KBM-7 (cell line): Measurements from ENCODE around the gene RPL13.
"Not testable (repeated sequence)": the region's sequence is repeated elsewhere in the genome, so short reads cannot be mapped to it uniquely, and the experiment has no call there.

Source experiments
- DNase-seq: peaks from one replicate; pipeline ENCODE4 v3.0.0-alpha.2; 2015
- in situ Hi-C: fragments of 300-500 bp; cut with MboI; formaldehyde crosslinking; loops from 2 replicates; pipeline ENCODE4 v1.14.3; 2020; ENCODE audit warnings: low sequenced_read_pairs, low pct_unique_long_range_greater_than_20kb, mixed read lengths

Gene RPL13

DNA sequence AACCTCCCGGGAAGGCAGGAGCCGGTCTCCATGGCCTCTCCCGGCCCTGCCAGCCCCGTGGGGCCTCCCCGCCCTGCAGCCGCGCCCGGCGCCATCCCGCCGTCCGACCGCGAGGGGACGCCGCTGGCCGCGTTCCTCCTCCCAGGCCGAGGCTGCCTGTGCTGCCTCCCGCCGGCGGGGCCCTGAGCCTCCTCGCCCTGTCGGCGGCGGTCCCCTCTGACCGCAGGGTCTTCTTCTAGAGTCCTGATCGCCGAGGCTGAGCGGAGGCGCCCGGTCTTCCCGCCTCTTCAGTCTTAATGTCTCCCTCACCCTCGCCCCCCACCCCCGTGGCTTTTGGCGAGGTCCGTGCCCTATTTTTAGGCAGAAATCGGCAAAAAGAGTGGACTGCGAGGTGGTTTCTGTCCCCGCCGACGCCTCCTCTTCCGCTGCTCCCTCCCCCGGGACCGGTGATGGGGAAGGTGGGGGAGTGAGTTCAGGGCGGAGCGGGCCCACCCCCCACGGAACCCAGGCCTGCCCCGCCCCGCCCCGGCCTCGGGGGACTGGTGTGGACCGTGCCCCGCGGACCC lies 14.3 kb downstream of the RPL13 start:
- DNase-seq: peak; percentile 87
- in situ Hi-C loops: no loop called here

DNA sequence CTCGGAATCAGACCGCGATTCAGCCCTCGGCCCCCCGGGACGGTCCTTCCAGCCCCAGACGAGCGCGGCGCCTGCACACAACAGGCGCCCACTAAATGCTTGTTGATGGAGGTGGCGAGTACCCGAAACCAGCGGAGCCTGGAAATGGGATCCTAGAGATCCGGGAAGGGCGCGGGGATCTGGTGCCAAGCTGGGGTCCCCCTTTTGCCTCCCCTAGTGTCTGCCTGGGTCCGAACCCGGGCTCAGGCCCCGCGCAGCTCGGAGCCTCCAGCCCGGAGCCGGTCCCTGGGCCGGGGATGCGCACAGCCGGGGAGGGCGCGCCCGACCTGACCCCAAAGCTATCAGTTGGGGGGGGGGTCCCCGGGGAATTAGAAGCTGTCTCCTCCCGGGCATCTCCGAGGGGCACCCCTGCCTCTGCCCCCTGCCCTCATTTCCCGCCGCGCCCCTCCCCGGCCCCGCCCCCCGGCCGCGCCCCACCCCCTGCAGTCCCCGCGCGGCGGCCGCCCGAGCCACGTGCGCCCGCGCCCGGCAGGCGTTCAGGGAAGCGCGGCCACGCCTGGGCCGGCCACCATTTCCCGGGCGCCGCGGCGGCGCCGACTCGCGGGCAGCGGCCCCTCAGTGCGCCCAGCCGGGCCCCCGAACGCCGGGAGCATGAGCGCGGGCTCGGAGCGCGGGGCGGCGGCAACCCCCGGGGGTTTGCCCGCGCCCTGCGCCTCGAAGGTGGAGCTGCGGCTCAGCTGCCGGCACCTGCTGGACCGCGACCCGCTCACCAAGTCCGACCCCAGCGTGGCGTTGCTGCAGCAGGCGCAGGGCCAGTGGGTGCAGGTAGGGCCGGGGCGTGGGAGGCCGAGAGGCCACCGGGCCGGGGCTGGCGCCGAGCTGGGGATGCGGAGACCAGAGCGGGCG lies 15.0 kb downstream of the RPL13 start, which contains the start of gene CPNE7:
CPNE7 (plus strand) TSS at position 512 of the 906 bp plus-strand sequence; CDS start at position 652, 140 bp downstream.
- in situ Hi-C loops: no loop called here
- DNase-seq: peak; percentile 45

DNA sequence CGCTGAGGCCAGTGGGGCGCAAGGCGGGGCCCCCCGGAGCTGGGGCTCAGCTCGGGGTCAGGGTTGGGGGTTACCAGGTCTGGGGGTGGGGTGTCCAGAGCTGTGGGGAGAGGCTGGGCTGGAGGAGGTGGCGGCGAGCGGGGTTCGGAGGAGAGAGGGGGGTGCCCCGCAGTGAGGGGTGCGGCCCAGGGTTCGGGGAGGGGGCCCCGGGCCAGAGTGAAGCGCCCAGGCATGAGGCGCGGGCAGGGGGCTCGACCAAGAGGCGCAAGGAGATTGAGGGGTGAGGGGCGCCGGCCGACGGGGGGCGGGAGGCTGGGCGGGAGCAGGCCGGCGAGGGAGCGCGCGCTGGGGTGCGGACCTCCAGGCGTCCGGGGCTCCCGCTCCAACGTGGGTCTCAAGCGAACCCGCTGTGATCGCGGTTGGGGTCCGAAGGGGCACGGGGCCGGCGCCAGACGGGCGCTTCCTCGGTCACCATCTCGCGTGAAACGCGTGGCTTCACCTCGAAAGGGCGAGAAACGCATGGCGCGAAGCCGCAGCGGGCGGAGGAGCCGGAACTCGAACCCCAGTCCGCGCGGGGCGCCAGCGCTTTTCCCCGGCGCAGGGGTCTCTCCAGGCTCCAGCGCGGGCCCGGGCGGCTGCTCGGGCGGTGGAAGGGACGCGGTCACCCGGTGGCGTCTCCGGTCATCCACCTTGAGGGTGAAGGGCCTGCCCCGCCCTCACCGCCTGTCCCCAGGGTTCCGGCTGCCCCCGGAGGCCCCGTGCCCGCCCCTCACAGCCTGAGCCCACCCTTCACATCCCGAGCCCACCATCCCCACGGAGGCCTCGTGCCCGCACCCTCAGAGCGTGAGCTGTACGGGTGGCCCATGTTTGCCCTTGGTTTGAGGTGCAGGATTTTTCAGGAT lies 15.9 kb downstream of the RPL13 start:
- in situ Hi-C loops: no loop called here
- DNase-seq: no peak

DNA sequence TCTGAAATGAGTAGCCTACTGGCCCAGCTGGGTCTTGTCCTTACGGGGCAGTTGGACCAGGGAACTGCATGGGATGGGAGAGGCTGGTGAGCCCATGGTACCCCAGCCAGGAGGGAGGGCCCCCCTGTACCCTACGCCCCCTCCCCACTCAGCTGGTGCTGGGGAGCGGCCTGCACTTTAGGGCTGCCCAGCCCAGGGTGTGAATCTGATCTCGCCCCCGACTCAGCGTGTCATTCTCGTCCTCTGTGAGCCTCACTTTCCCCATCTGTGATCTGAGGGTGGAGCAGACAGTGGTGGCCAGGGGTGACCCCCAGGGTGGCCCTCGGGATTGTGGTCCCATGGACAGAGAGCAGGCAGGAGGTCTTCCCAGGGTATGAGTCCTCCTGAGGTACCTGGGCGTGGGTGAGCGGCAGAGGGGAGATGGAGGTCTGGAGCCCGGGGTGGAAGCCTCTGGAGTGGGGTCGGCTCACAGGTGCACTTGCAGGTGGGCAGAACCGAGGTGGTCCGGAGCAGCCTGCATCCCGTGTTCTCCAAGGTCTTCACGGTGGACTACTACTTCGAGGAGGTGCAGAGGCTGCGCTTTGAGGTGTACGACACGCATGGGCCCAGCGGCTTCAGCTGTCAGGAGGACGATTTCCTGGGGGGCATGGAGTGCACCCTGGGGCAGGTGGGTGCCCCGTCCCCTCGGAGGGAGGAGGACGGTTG lies 16.7 kb downstream of the RPL13 start:
- in situ Hi-C loops: no loop called here
- DNase-seq: no peak

DNA sequence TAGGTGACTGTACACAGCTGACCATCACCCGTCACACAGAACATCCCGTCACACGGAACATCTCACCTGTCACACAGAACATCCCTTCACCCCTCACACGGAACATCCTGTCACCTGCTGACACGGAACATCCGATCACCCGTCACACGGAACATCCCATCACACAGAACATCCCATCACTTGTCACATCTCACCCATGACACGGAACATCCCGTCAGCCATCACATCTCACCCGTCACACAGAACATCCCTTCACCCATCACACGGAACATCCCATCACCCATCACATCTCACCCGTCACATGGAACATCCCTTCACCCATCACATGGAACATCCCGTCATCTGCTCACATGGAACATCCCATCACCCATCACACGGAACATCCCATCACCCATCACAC lies 18.9 kb downstream of the RPL13 start:
- in situ Hi-C loops: no loop called here
- no peak for DNase-seq

DNA sequence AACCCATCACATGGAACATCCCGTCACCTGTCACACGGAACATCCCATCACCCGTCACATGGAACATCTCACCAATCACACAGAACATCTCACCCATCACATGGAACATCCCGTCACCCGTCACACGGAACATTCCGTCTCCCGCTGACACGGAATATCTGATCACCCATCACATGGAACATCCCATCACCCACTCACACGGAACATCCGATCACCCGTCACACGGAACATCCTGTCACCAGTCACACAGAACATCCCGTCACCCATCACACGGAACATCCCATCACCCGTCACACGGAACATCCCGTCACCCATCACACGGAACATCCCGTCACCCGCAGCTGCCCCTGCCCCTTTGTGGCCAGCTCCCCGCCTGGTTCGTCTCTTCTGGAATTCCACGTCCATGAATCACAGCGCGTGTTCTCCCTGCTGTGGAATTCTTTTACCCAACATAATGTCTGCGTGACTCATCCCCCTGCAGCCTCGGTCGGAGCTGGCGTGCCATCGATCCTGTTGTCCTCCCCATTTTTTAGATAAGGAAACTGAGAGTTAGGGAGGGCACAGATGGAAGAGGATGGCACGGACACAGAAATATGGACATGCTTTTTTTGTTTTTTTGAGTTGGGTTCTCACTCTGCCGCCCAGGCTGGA lies 20.7 kb downstream of the RPL13 start:
- DNase-seq: no peak
- in situ Hi-C loops: no loop called here

DNA sequence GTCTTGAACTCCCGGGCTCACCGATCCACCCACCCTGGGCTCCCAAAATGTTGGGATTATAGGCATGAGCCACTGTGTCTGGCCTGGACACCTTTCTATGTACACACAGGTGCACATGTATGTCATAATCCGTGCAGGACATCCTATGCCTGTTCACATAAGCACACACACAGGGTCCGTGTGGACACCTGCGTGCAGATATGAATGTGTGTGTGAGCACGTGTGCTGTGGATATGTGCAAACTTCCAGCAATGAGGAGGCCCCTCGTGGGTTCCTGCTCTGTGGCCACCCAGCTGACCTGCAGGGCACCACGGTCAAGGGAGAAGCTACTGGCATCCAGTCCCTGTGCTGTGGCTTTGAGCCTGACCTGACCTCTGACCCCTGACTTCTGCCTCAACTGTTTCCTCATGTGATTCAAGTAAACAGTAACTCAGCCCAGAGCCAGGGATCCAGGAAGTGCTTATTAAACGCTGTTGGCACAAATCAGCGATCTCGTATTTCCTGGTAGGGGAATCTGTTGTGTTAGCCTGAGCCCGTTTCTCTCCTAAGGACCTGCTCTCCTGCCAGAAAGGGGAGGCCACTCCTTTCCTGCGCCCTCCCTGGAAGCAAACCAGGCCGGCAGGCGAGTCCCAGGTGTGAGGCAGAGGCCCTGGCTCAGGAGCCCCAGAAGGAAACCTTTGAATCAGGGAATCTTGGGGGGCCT lies 21.5 kb downstream of the RPL13 start:
- no peak for DNase-seq
- in situ Hi-C loops: no loop called here

DNA sequence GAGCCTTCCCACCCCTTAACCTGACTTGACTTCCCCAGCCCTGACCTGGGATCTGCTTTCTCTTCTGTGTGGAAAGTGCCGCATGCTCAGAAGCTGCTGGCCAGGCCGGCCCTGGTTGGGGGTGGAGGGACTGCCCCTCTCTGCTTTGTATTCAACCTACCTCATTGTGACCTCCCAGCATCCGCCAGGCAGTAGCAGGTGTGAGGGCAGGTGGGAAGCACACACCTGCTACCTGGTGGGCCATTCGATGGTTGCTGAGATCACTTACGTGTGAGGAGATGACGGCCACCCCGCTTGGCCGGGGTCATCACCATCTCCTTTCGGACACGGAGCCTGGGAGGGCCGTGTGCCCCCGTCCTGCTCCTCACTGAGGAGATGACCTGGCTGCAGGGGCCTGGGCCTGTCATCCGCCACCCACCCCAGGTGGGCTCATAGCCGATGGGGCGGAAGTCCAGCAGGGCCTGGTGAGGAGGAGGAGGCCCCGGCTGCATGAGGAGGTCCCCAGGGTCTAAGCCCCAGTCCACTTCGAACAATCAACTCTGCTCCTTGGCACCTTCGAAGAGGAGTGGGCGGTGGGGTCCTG lies 22.2 kb downstream of the RPL13 start:
- DNase-seq: no peak
- in situ Hi-C loops: no loop called here

DNA sequence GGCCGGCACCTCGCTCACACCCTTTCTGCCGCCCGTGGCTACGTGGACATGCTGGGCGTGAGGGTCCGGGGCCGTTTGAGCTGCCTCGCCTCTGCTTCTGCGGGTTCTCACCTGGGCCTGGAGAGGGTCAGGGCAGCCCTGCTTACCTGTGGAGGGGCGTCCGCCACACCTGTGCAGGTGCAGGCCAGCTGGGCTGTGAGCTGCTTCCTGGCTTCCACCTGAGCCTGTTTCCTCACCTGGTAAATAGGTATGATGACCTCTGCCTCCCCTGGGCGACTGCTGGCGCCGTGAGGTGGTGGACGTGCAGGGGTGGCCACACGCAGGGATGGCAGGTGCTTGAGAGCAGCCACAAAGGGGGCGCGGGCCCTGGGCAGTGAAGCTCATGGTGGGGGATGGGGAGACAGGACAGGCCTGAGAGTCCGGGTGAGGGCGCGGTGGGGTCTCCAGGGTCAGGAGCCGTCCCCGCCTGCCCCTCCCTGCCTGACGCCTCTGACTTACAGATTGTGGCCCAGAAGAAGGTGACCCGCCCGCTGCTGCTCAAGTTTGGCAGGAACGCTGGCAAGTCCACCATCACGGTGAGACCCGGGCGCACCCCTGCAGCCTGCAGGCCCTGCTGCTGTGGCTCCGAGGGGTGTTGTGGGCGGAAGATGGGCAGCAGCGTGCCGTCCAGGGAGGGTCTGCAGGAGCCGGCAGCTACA lies 22.9 kb downstream of the RPL13 start:
- in situ Hi-C loops: no loop called here
- DNase-seq: no peak

DNA sequence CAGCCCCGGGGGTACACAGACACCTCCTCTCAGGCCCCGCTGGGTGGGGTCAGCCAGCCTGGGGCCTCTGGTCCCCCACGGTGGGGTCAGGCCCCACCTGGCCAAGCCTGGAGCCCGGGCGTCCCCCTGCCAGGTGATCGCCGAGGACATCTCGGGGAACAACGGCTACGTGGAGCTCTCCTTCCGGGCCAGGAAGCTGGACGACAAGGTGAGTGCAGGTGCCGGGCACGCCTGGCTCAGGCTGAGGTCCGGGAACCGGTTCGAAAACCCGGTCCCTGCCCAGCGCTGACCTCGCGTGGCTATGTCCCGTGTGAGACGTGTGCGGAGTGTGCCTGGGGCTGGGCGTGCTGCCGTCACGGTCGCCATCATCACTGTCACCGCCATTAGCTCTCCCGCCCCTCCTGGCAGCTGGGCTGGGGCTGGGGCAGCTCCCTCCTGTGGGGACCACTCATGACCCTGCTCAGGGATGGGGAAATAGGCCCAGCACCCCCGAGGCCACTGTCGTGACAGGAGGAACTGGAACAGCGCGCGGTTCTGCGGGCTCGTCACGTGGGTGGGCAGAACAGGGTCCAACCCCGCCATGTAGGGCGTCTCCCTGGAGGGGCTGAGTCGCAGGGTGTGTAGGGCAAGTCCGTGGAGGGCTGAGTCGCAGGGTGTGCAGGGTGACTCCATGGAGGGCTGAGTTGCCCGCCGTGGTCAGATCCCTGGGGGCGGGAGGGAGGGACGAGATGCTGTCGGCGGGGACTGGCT lies 23.6 kb downstream of the RPL13 start:
- DNase-seq: no peak
- in situ Hi-C loops: no loop called here

DNA sequence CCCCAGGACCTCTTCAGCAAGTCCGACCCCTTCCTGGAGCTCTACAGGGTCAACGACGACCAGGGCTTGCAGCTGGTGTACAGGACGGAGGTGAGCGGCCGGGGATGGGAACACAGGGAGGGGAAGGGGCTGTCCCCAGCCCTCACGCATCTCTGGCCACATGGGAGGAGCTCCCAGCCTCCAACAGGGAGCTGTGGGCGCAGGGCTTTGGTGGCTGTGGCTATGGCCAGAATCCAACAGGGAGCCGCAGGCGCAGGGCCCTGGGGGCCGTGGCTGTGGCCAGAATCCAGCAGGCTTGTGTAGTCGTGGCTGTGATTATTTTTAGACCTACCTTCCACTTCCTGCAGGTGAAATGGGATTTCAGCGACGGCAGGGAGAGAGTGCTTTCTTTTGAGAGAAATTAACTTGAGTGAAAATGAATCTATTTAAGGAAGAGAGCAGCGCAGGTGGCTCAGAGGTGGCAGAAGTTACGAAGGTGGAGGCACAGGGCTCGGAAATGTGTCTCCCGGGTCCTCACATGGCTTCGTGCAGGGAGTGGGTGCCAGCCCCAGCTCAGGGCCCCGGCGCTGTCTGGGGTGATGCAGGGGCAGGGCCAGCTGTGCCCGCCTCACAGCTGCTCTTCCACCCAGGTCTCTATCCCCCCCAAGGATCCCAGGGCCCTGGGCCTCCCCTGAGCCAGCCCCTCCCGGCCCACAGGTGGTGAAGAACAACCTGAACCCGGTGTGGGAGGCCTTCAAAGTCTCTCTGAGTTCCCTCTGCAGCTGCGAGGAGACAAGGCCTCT lies 24.5 kb downstream of the RPL13 start:
- in situ Hi-C loops: no loop called here
- DNase-seq: no peak

DNA sequence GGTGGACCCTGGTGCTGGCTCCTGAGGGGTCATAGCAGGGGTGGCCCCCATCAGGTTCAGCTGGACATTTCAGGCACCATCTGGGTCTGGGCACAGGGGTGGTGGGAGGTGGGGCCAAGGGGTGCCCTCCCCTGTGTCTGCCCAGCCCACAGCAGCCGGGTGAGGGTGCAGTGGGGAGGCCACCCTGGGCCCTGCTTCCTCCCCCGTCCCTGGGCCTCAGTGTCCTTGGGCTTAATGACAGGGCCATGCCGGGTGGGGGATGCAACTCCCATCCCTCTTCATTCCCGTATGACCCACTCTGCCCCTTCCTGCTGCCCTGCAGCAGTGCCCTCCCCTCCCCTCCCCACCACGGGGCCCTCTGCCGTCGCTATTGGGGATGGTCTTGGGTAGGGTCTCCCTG lies 25.7 kb downstream of the RPL13 start:
- in situ Hi-C loops: no loop called here

DNA sequence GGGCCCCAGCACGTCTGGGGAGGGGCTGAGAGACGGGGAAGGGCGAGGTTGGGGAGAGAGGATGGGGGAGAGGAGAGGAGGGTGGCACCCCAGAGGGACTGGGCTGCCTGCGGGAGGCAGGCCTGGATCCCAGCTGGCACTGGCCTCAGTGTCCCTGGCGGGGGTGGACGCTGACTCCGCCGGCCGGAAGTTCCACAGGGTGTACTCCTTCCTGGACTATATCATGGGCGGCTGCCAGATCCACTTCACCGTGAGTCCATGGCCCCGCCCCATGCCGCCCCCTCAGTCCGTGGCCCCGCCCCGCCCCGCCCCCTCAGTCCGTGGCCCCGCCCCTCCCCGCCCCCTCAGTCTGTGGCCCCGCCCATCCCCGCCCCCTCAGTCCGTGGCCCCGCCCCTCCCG lies 26.4 kb downstream of the RPL13 start:
- in situ Hi-C loops: no loop called here
- DNase-seq: no peak

More for the DNA sequence above, 25.7 kb downstream of the RPL13 start:
- no peak for DNase-seq

DNA sequence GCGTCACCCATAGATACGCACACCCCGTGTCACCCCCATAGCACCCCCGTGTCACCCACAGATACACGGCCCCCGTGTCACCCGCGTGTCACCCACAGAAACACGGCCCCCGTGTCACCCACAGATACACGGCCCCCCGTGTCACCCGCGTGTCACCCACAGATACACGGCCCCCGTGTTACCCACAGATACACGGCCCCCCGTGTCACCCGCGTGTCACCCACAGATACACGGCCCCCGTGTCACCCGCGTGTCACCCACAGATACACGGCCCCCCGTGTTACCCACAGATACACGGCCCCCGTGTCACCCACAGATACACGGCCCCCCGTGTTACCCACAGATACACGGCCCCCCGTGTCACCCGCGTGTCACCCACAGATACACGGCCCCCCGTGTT lies 27.2 kb downstream of the RPL13 start:
- in situ Hi-C loops, DNase-seq: not testable (repeated sequence)

DNA sequence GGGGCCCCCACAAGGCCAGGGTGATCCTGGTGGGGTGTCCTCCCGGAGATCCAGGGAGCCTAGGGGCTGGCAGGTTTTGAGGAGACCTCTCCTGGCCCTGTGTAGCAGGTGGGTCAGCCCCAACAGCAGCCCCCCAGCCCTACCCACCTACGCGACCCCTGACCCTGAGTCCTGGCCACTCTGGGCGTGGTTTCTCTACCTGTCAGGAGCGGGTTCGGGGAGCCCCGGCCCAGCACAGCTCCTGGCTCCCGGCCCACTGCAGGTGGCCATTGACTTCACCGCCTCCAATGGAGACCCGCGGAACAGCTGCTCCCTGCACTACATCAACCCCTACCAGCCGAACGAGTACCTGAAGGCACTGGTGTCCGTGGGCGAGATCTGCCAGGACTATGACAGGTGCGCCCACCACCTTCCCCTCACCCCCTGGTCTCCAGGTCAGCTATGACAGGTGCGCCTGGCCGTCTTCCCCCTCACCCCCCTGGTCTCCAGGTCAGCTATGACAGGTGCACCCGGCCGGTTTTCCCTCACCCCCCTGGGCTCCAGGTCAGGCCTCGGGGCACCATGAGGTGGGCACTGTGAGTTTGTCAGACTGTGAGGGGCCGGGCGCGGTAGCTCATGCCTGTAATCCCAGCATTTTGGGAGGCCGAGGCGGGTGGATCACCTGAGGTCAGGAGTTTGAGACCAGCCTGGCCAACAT lies 28.1 kb downstream of the RPL13 start:
- DNase-seq: no peak
- in situ Hi-C loops: no loop called here
